ENCODE measurements around the gene SACS. TPM values are rescaled to one million over a fixed set of nuclear protein-coding genes. Genes with fewer than 3 reads are reported as not detected.
"Not testable (repeated sequence)": the region's sequence is repeated elsewhere in the genome, so short reads cannot be mapped to it uniquely, and the experiment has no call there.

Gene SACS
- total RNA-seq, 1 donor from 2014 or later = 7.0 TPM

DNA sequence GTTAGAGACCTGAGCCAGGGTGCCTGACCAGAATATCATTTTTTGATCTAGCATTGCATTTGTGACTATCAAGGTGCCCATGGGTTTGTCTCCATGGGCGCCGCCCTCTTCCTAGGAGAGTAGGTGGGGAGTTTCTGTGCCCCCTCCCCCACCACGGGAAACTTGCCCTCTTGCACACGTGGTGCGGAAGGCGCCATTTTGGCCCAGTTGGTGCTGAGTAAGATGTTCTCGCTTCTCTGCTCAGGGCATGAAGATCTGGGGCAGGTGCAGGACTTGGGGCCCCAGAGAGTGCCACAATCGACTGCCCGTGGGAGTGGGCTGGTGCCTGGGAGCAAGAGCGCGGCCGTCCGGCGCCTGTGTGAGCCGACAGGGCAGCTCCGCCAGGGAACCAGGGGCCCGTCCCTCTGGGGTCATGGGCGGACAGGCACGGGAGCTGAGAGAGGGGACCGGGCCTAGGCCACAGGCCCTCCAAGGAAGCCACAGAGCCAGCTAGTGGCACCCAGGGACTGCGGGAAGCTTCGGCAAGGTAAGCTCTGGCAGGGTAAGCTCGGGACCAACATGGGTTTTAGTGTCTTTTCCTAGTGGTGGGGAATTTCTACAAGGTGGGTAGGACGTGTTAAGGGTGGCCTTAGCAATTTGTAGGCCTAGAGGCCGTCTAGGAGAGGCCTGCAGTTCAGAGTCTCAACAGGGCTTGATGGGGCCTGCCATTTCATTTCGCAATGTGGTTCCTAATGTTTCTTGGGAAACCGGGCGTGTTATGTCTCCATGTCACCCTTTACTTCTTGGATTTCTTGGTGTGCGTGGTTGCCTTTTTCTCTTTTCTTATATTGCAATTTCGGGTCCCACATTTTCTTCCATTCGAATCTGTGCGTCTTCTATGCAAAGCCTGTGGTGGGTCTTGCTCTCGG, 14.5 kb downstream of the SACS start:
- intact Hi-C loops (cut with DNase I) = no loop called here
- DNase-seq = no peak
- H3K4me3 ChIP-seq = no peak overlapping the region
- ATAC-seq = peak; percentile 29
- no peak for TF ChIP-seq CTCF (IDR thresholded peaks at IDR 0.05)
- no peaks in the 10 kb centered on the region for H3K36me3 ChIP-seq
- no peaks in the 10 kb centered on the region for H3K4me1 ChIP-seq
- H3K27ac ChIP-seq = no peak overlapping the region
- H3K9me3 ChIP-seq = no peaks in the 10 kb centered on the region
- no peaks in the 10 kb centered on the region for H3K27me3 ChIP-seq

- Histone ChIP-seq H3K4me1 (no peaks in the 10 kb centered on the region), H3K9me3 (no peaks in the 10 kb centered on the region), H3K27ac (no peak overlapping the region), H3K4me3 (no peak overlapping the region), H3K27me3 (no peaks in the 10 kb centered on the region), H3K36me3 (no peaks in the 10 kb centered on the region)
- no peak for TF ChIP-seq CTCF (IDR thresholded peaks at IDR 0.05)
- DNase-seq (no peak), ATAC-seq (no peak)
- intact Hi-C loops (cut with DNase I) = no loop called here
Observed at GRCh38 chr13:23414682-23415081, 18.8 kb downstream of the SACS start.

DNA sequence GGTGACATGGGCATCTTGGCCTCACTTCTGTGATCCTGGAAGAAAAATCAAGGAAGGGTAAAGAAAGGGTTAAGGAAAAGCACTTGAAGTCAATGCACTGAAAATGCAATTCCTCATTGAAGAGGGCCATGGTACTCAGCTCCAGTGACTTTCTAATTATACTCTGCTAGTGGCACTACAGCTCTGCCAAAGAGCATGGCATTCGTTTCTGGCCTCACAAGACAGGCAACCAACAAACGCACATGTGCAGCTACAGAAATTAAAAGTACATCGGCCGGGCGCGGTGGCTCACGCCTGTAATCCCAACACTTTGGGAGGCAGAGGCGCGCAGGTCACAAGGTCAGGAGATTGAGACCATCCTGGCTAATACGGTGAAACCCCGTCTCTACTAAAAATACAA, 21.8 kb downstream of the SACS start:
- no peak for TF ChIP-seq CTCF (IDR thresholded peaks at IDR 0.05)
- no peak for DNase-seq
- ATAC-seq = no peak
- H3K27me3 ChIP-seq = no peaks in the 10 kb centered on the region
- H3K4me3 ChIP-seq = no peak overlapping the region
- intact Hi-C loops (cut with DNase I) = no loop called here
- no peaks in the 10 kb centered on the region for H3K9me3 ChIP-seq
- no peak overlapping the region for H3K27ac ChIP-seq
- no peaks in the 10 kb centered on the region for H3K4me1 ChIP-seq
- no peaks in the 10 kb centered on the region for H3K36me3 ChIP-seq

- DNase-seq (no peak), ATAC-seq (no peak)
- TF ChIP-seq CTCF (IDR thresholded peaks at IDR 0.05) = no peak
- Histone ChIP-seq H3K4me3 (no peak overlapping the region), H3K4me1 (no peaks in the 10 kb centered on the region), H3K27ac (no peak overlapping the region), H3K36me3 (no peaks in the 10 kb centered on the region), H3K27me3 (no peaks in the 10 kb centered on the region), H3K9me3 (no peaks in the 10 kb centered on the region)
- intact Hi-C loops (cut with DNase I) = no loop called here
Observed at GRCh38 chr13:23411220-23411619, 22.3 kb downstream of the SACS start.

DNA sequence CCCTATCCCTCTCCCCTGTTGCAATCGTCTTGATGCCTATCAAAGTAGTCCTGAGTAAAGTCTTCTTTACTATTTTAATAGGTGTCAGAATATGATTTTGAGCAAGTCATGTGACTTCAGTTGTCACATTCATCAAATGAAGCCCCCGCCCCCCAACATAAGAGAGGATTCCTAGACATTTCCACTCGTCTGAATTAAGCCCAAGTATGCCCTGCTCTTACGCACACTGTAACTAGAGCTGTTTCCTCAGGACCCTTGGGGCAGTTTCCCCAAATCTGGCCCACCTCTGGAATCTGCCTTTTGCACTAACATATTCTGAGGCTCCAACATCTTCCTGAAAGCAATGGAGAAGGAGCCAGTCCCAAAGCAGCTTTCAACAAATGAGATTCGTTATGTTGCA, 25.5 kb downstream of the SACS start:
- TF ChIP-seq CTCF (IDR thresholded peaks at IDR 0.05) = no peak
- Histone ChIP-seq H3K4me1 (no peaks in the 10 kb centered on the region), H3K9me3 (no peaks in the 10 kb centered on the region), H3K36me3 (no peaks in the 10 kb centered on the region), H3K27me3 (no peaks in the 10 kb centered on the region), H3K27ac (no peak overlapping the region), H3K4me3 (no peak overlapping the region)
- ATAC-seq (no peak), DNase-seq (no peak)
- intact Hi-C loops (cut with DNase I) = no loop called here

- H3K4me3 ChIP-seq; H3K4me1 ChIP-seq; intact Hi-C loops (cut with DNase I); H3K36me3 ChIP-seq; H3K27me3 ChIP-seq; H3K27ac ChIP-seq; H3K9me3 ChIP-seq; ATAC-seq; DNase-seq: not testable (repeated sequence)
Observed at GRCh38 chr13:23401156-23401555, 32.3 kb downstream of the SACS start.
